Adrenal gland (tissue), 12 donors: ENCODE measurements around the gene MVD. TPM values are rescaled to one million over a fixed set of nuclear protein-coding genes. Genes with fewer than 3 reads are reported as not detected.

Experiments used
- DNase-seq, 7 donors: peaks; one replicate each; pipeline ENCODE4 v3.0.0-alpha.2; 2019 to 2020
- H3K27ac ChIP-seq, 5 donors: fragments of 200-600 bp; sonication (generic) in 4 of 5; 1 replicate in 3 of 5; 2 replicates in 2 of 5; pipeline versions ENCODE4 v1.5.1 to v1.8.0; 2016 to 2020; ENCODE audit warnings: mild to moderate bottlenecking in 1 of 5
- H3K27me3 ChIP-seq: fragments of 200-600 bp; 2 replicates; pipeline ENCODE4 v1.8.0; 2021
- H3K36me3 ChIP-seq, 2 donors: fragments of 200-600 bp; replicated peaks in 1 of 2; 1 replicate in 1 of 2; 2 replicates in 1 of 2; pipeline versions ENCODE4 v1.5.1 to v1.8.0; 2018 to 2022
- H3K4me1 ChIP-seq, 2 donors: fragments of 200-600 bp; replicated peaks in 1 of 2; 1 replicate in 1 of 2; 2 replicates in 1 of 2; pipeline versions ENCODE4 v1.5.1 to v1.8.0; 2018 to 2021
- H3K4me3 ChIP-seq, 4 donors: fragments of 200-600 bp; sonication (generic) in 3 of 4; one replicate each; pipeline ENCODE4 v1.5.1; 2016 to 2018
- H3K9me3 ChIP-seq, 3 donors: fragments of 200-600 bp; sonication (generic) in 1 of 3; replicated peaks in 1 of 3; 1 replicate in 2 of 3; 2 replicates in 1 of 3; pipeline versions ENCODE4 v1.5.1 to v1.8.0; 2016 to 2021
- POLR2A ChIP-seq, 2 donors: fragments of 450-650 bp; IDR thresholded peaks; one replicate each; pipeline ENCODE4 v1.6.1; 2017; ENCODE audit warnings: antibody characterized with exemption in 2 of 2, mild to moderate bottlenecking in 2 of 2, moderate library complexity in 1 of 2
- WGBS, 4 donors: extraction: QIAGEN DNeasy Blood & Tissue Kit in 2 of 4; methylation state at CpG; one replicate each; pipeline versions ENCODE4 v1.1.5 to v1.1.7; 2013 to 2017; 5-methylcytosine and 5-hydroxymethylcytosine counted together
- intact Hi-C, 2 donors: fragments of 100-400 bp; cut with DNase I; formaldehyde crosslinking; loops; one replicate each; pipeline versions ENCODE4 v1.14.1 to v1.15.0; 2022 to 2023
- polyA plus RNA-seq, 3 donors: library from polyadenylated mRNA; stranded (reverse); fragments of 200-250 nt in 2 of 3; fragments of 350-450 nt in 1 of 3; fragmentation: Illumina TruSeq in 1 of 3; extraction: RNeasy Lipid Tissue Mini Kit (QIAGEN cat#74804) in 1 of 3; gene quantifications; one replicate each; pipeline ENCODE4 v1.2.3, GENCODE V29; 2013 to 2014
- total RNA-seq, 9 donors: library from RNA; depleted of rRNA in 4 of 9; stranded (reverse); fragments of >200 nt in 4 of 9; fragments of 120-200 nt in 1 of 9; fragmentation: NEBNext Ultra II Directional in 1 of 9; extraction: Animal tissue kit (Norgen Biotek cat#: 25700) in 1 of 9; gene quantifications; one replicate each; pipeline versions ENCODE4 v1.1.0 to v1.2.4, GENCODE V29; 2013 to 2023
- TF ChIP-seq, protein P1 (sequence below), 6 experiments: fragments of 450-650 bp in 4 of 6; fragments of 200-600 bp in 2 of 6; sonication (generic) in 1 of 6; IDR thresholded peaks; 1 replicate in 5 of 6; 2 replicates in 1 of 6; pipeline versions ENCODE4 v1.5.1 to v1.8.0; 2016 to 2021; ENCODE audit warnings: antibody characterized with exemption in 6 of 6, mild to moderate bottlenecking in 2 of 6, moderate library complexity in 1 of 6
- donor health status: healthy with polysubstance abuse.
- donor health status: Bipolar disorder and iron deficiency.
- donor health status: DM: yes; HTN: yes; CAD: no.
- donor health status: DM: no; HTN: no; CAD: no.
- donor health status: DM: no; HTN: no; CAD: no.
- donor health status: DM: yes; HTN: yes; CAD: no.

MVD gene
- total and polyA plus RNA-seq, 12 donors = 25.6 to 293 (median 45.4) TPM

DNA sequence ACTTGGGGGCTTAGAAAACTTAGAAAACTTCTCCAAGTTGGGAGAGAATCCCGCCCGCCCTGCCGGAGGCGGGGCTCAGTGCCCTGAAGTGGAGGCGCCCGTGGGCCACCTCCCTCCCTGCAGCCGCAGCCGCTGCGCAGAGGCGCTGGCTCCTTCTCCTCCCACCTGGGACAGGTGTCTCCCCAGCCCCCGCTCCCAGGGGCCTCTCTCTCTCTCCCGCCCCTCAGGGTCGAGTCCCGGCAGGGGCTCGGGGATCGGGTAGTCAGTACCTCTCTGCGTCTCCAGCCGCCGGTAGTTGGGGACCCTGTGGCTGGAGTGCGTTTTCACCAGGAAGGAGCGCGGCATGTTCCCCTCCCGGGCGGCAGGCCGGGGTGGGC lies 23.2 kb upstream of the MVD start:
- 0 to 1% (median 1%) methylated on average over 8 to 25 of the region's 25 CpGs for WGBS, 4 donors
- no peaks in the 10 kb centered on the region for H3K36me3 ChIP-seq
- peaks cover 20% of the 10 kb centered on the region for H3K27me3 ChIP-seq
- peak overlapping the region in 2 of 4 donors; percentile 51 to 54 for H3K4me3 ChIP-seq
- H3K4me1 ChIP-seq = peaks cover 13 to 26% of the 10 kb centered on the region in 2 donors
- TF ChIP-seq POLR2A (IDR thresholded peaks at IDR 0.05) = no peak
- TF ChIP-seq, protein P1, sequence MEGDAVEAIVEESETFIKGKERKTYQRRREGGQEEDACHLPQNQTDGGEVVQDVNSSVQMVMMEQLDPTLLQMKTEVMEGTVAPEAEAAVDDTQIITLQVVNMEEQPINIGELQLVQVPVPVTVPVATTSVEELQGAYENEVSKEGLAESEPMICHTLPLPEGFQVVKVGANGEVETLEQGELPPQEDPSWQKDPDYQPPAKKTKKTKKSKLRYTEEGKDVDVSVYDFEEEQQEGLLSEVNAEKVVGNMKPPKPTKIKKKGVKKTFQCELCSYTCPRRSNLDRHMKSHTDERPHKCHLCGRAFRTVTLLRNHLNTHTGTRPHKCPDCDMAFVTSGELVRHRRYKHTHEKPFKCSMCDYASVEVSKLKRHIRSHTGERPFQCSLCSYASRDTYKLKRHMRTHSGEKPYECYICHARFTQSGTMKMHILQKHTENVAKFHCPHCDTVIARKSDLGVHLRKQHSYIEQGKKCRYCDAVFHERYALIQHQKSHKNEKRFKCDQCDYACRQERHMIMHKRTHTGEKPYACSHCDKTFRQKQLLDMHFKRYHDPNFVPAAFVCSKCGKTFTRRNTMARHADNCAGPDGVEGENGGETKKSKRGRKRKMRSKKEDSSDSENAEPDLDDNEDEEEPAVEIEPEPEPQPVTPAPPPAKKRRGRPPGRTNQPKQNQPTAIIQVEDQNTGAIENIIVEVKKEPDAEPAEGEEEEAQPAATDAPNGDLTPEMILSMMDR (IDR thresholded peaks at IDR 0.05) = no peak
- DNase-seq = no peak
- no peaks in the 10 kb centered on the region for H3K9me3 ChIP-seq
- intact Hi-C loops = loop anchor here in 1 of 2 donors (2.0 kb wide), 1 partner anchor 25 kb away; no protein-coding TSS in a partner anchor
- H3K27ac ChIP-seq = peak overlapping the region in 1 of 5 donors; percentile 18

DNA sequence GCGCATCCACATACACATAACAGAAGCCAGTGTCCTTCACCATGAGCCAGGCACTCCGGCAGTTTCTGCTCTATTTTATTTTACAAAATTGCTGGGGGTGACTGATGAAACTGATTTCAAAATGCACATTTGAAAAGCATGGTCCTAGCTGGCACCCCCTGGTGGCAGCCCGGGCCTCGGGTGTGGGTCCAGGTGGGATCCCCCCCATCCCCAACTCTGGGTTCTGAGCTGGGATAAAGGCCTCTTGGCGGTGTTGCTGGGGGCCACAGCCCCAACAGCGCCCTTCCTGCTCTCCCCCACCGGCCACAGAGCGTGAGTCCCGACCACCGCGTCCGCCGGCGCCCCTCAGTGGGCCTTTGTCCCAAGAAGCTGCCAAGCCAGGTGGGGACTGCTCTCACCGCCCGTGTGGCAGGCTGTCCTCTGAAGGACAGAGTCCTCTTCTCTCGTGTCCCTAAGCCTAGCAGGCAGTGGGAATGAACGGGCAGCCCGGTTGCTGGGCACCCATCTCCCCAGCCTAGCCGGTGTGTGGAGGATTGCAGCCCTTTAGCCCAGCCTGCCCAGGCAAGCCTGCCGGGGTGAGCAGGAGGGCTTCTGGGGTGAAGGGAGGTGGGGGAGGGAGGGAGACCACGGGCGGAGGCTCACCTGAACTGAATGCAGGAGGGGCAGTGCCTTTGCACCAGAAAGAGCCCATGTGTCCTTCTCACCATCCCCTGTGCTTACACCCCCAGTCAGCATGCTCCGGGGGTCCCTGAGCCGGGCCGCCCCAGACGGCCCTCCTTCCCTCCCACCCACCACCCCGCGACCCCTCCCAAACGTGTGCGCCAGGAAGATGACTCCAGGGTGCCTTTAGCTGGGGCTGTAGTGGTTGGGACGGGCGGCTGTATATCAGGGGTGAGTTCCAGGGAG lies 22.5 kb upstream of the MVD start:
- H3K27ac ChIP-seq = peak overlapping the region in 1 of 5 donors; percentile 17
- DNase-seq = peak in 5 of 7 donors; percentile 52 to 75 (median 67)
- intact Hi-C loops = loop anchor here in 1 of 2 donors (2.0 kb wide), 1 partner anchor 25 kb away; no protein-coding TSS in a partner anchor
- 2 to 8% (median 5%) methylated on average over 7 to 33 of the region's 33 CpGs for WGBS, 4 donors
- no peaks in the 10 kb centered on the region for H3K9me3 ChIP-seq
- TF ChIP-seq POLR2A (IDR thresholded peaks at IDR 0.05) = no peak
- TF ChIP-seq, protein P1 (IDR thresholded peaks at IDR 0.05) = peak; percentile 39 to 65 (median 56)
- no peaks in the 10 kb centered on the region for H3K36me3 ChIP-seq
- peaks cover 13 to 26% of the 10 kb centered on the region in 2 donors for H3K4me1 ChIP-seq
- peaks cover 20% of the 10 kb centered on the region for H3K27me3 ChIP-seq
- H3K4me3 ChIP-seq = peak overlapping the region in 2 of 4 donors; percentile 51 to 54

DNA sequence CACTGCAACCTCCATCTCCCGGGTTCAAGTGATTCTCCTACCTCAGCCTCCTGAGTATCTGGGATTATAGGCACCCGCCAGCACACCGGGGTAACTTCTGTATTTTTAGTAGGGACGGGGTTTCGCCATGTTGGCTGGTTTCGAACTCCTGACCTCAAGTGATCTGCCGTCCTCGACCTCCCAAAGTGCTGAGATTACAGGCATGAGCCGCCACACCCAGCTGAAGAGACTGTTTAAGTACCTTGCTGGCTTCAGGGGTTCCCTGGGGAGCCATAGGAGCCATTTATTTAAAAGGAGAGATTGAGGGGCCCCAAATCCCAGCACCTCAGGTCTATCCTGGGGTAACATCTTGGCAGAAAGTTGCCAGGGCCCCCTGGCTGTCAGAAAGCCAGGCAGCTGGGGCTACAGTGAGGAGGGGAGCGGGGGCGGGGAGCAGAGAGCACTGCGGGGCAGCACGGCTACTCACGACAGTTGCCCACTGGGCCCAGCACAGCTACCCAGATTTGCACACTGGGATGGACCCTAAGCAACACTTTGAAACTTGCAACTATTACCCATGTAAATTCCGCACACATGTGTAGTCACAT lies 21.8 kb upstream of the MVD start:
- intact Hi-C loops = no loop called here
- Histone ChIP-seq H3K27me3 (peaks cover 20% of the 10 kb centered on the region), H3K9me3 (no peaks in the 10 kb centered on the region), H3K36me3 (no peaks in the 10 kb centered on the region), H3K4me3 (no peak overlapping the region), H3K27ac (peak overlapping the region in 1 of 5 donors; percentile 17), H3K4me1 (peaks cover 13 to 26% of the 10 kb centered on the region in 2 donors)
- no peak for TF ChIP-seq POLR2A (IDR thresholded peaks at IDR 0.05)
- TF ChIP-seq, protein P1 (IDR thresholded peaks at IDR 0.05) = no peak
- 43 to 74% (median 56%) methylated on average over 5 to 15 of the region's 15 CpGs for WGBS, 4 donors
- no peak for DNase-seq
